Suprapubic skin (tissue), 4 donors: Measurements from ENCODE around the gene ARHGAP6. TPM values are rescaled to one million over a fixed set of nuclear protein-coding genes. Genes with fewer than 3 reads are reported as not detected.

Source experiments
- DNase-seq, 2 donors: peaks; one replicate each; pipeline ENCODE4 v3.0.0-alpha.2; 2019; ENCODE audit warnings: low spot score in 2 of 2
- H3K27ac ChIP-seq: fragments of 200-600 bp; sonication (generic); one replicate; pipeline ENCODE4 v1.5.1; 2019
- H3K27me3 ChIP-seq: fragments of 200-600 bp; sonication (generic); one replicate; pipeline ENCODE4 v1.5.1; 2019
- H3K36me3 ChIP-seq: fragments of 200-600 bp; sonication (generic); one replicate; pipeline ENCODE4 v1.5.1; 2019
- H3K4me1 ChIP-seq: fragments of 200-600 bp; sonication (generic); one replicate; pipeline ENCODE4 v1.5.1; 2019
- H3K4me3 ChIP-seq: fragments of 200-600 bp; sonication (generic); one replicate; pipeline ENCODE4 v1.5.1; 2019; ENCODE audit warnings: mild to moderate bottlenecking
- H3K9me3 ChIP-seq: fragments of 200-600 bp; sonication (generic); one replicate; pipeline ENCODE4 v1.5.1; 2019
- EP300 ChIP-seq: sonication (generic); formaldehyde crosslinking; IDR thresholded peaks from one replicate; pipeline ENCODE4 v1.6.1; 2017; ENCODE audit warnings: antibody characterized with exemption
- POLR2A ChIP-seq, 2 donors: fragments of 450-650 bp; IDR thresholded peaks; one replicate each; pipeline ENCODE4 v1.6.1; 2017; ENCODE audit warnings: antibody characterized with exemption in 2 of 2, mild to moderate bottlenecking in 2 of 2, moderate library complexity in 2 of 2
- POLR2AphosphoS5 ChIP-seq, 3 donors: sonication (generic); formaldehyde crosslinking; IDR thresholded peaks; one replicate each; pipeline ENCODE4 v1.6.1; 2017; ENCODE audit warnings: antibody characterized with exemption in 3 of 3
- WGBS: methylation state at CpG from one replicate; pipeline ENCODE4 v1.1.5; 2018; 5-methylcytosine and 5-hydroxymethylcytosine counted together
- total RNA-seq, 4 donors: library from RNA; depleted of rRNA; stranded (reverse); fragments of >200 nt; gene quantifications; one replicate each; pipeline ENCODE4 v1.1.0, GENCODE V29; 2016
- TF ChIP-seq, protein P1 (sequence below), 2 donors: fragments of 200-600 bp in 1 of 2; fragments of 450-650 bp in 1 of 2; sonication (generic) in 1 of 2; IDR thresholded peaks; one replicate each; pipeline ENCODE4 v1.5.1; 2016 to 2019; ENCODE audit warnings: antibody characterized with exemption in 2 of 2, mild to moderate bottlenecking in 1 of 2, moderate library complexity in 1 of 2

The ARHGAP6 gene
- total RNA-seq, 4 donors from 2014 or later, result 1.6 to 6.7 (median 3.1) TPM

DNA sequence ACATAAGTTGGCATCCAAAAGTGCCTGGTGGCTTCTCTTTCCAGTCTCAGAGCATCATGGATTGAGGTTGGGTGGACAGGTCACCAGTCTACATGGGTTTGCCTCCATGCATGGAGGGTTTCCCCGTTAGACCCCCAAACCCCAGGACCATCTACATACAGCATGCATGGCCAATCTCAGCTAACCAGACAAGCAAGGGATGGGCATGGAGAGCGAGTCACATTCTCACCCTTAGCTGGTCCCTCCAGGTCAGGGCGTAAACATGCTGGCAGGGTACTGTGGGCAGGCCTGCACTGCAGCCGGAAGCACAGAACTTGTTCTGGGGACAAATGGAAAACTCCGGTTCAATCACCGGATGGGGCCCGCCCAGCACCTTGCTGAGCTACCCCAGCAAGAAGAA lies 517.3 kb downstream of the ARHGAP6 start:
- no peak for TF ChIP-seq POLR2AphosphoS5 (IDR thresholded peaks at IDR 0.05)
- no peak for TF ChIP-seq EP300
- TF ChIP-seq POLR2A (IDR thresholded peaks at IDR 0.05), result no peak
- TF ChIP-seq, protein P1, sequence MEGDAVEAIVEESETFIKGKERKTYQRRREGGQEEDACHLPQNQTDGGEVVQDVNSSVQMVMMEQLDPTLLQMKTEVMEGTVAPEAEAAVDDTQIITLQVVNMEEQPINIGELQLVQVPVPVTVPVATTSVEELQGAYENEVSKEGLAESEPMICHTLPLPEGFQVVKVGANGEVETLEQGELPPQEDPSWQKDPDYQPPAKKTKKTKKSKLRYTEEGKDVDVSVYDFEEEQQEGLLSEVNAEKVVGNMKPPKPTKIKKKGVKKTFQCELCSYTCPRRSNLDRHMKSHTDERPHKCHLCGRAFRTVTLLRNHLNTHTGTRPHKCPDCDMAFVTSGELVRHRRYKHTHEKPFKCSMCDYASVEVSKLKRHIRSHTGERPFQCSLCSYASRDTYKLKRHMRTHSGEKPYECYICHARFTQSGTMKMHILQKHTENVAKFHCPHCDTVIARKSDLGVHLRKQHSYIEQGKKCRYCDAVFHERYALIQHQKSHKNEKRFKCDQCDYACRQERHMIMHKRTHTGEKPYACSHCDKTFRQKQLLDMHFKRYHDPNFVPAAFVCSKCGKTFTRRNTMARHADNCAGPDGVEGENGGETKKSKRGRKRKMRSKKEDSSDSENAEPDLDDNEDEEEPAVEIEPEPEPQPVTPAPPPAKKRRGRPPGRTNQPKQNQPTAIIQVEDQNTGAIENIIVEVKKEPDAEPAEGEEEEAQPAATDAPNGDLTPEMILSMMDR (IDR thresholded peaks at IDR 0.05), result no peak
- Histone ChIP-seq H3K9me3 (no peaks in the 10 kb centered on the region), H3K4me3 (no peak overlapping the region), H3K4me1 (peaks cover 3% of the 10 kb centered on the region), H3K27me3 (no peaks in the 10 kb centered on the region), H3K36me3 (no peaks in the 10 kb centered on the region), H3K27ac (no peak overlapping the region)
- no peak for DNase-seq
- WGBS, result 89% methylated on average over 1 of the region's 7 CpGs

DNA sequence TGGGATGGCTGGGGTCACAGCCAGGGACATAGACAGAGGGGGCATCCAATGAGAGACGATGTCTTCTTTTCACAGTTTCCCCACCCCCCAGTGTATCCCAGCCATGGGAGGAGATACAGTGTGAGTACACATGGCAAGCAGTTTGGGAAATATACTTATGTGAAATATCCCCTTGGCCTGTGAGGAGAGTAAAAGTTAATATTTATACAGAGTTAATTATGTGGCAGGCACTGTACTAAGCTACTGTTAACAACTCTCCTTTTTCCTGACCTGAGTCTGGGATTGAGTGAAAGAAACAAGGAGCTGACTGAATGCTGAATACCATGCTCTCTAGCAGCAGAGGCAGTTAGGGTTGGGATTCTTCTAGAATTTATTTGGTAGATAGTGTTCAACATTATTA lies 519.3 kb downstream of the ARHGAP6 start:
- no peak for DNase-seq
- Histone ChIP-seq H3K27me3 (no peaks in the 10 kb centered on the region), H3K9me3 (no peaks in the 10 kb centered on the region), H3K4me3 (no peak overlapping the region), H3K27ac (no peak overlapping the region), H3K4me1 (peaks cover 3% of the 10 kb centered on the region), H3K36me3 (no peaks in the 10 kb centered on the region)
- TF ChIP-seq, protein P1 (IDR thresholded peaks at IDR 0.05), result no peak
- WGBS, result 79% methylated on average over 1 of the region's 1 CpG

DNA sequence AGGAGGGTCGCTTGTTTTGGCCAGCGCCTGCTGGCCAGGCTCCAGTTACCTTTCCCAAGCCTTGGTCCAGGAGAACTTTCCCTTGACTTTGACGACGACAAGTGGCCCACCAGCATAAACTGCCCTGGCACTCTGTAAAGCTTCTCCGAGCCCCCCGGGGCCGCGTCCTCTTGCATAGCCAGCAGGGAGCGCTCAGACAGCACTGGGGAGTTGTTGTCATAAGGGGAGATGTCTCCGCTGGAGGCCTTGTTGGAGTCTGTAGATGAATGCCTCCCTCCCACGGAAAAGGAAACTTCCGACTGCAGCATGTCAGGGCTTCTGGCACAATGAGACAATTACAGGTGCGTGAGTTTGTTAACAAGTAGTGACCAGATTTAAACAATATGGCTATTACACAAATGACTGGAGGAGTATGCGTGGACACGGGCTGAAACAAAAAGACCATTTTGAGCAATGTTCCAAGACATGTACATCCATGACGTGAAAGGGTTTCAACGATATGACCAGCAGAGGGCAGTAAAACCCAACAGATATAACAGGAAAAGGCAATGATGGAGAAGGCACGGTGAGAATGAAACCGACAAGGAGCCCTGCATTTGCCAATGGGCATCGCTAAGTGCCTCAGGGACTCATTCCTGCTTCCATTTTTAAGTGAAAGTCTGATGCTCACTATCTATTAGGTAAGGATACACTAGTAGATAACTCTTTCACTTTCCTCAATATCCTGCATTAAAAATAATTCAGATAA lies 521.6 kb downstream of the ARHGAP6 start:
- H3K27ac ChIP-seq, result no peak overlapping the region
- no peak for TF ChIP-seq POLR2AphosphoS5 (IDR thresholded peaks at IDR 0.05)
- TF ChIP-seq POLR2A (IDR thresholded peaks at IDR 0.05), result no peak
- no peak for TF ChIP-seq EP300
- TF ChIP-seq, protein P1 (IDR thresholded peaks at IDR 0.05), result peak; percentile 29 to 55
- no peaks in the 10 kb centered on the region for H3K9me3 ChIP-seq
- 29% methylated on average over 19 of the region's 20 CpGs for WGBS
- H3K4me1 ChIP-seq, result peaks cover 3% of the 10 kb centered on the region
- no peak for DNase-seq
- no peak overlapping the region for H3K4me3 ChIP-seq
- no peaks in the 10 kb centered on the region for H3K36me3 ChIP-seq
- H3K27me3 ChIP-seq, result no peaks in the 10 kb centered on the region

DNA sequence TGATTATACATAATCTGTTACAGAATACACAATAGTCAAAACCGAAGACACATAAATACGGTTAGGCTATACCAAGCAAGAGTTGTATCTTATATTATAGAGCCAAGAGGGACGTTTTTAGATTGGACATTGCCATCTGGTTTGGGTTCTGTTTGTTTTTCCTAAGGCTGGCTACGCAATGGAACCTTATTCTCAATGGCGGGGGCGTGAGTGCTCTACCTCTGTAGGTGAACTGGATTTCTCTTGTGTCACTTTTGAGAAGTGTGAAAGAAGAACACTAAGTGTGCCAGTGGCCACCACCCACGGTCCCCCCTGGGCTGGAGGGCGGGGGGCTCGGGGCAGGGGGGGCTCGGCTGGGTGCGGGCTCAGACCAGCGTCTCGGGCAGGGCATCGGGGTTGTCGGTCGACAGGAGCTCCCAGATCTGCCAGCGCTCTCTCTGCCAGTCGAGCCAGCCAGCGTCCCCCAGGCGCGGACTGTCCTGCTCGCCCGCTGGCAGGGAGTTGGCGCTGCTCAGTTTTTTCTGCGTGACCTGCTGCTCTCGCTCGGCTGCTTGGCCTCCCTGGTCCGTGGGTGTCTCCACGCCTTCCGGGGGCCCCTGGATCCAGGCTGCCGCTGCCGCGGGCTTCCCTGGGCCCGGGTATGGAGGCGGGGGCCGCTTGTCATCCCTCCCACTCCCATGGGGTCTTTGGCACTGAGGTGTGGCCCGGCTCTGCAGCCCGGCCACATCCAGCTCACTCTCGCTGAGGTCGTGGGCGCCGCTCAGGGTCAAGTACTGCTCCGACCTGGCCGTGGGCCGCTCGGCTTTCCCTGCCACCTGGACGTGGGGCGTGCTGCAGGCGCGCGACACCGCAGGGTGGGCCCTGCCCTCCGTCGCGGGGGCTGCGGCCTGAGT lies 527.0 kb downstream of the ARHGAP6 start:
- H3K4me1 ChIP-seq, result no peaks in the 10 kb centered on the region
- DNase-seq, result no peak
- TF ChIP-seq EP300 (no peak), POLR2AphosphoS5 (IDR thresholded peaks at IDR 0.05) (no peak), POLR2A (IDR thresholded peaks at IDR 0.05) (no peak)
- TF ChIP-seq, protein P1 (IDR thresholded peaks at IDR 0.05), result no peak
- H3K27me3 ChIP-seq, result no peaks in the 10 kb centered on the region
- no peaks in the 10 kb centered on the region for H3K9me3 ChIP-seq
- H3K27ac ChIP-seq, result no peak overlapping the region
- H3K4me3 ChIP-seq, result no peak overlapping the region
- 80% methylated on average over 6 of the region's 56 CpGs for WGBS
- no peaks in the 10 kb centered on the region for H3K36me3 ChIP-seq

DNA sequence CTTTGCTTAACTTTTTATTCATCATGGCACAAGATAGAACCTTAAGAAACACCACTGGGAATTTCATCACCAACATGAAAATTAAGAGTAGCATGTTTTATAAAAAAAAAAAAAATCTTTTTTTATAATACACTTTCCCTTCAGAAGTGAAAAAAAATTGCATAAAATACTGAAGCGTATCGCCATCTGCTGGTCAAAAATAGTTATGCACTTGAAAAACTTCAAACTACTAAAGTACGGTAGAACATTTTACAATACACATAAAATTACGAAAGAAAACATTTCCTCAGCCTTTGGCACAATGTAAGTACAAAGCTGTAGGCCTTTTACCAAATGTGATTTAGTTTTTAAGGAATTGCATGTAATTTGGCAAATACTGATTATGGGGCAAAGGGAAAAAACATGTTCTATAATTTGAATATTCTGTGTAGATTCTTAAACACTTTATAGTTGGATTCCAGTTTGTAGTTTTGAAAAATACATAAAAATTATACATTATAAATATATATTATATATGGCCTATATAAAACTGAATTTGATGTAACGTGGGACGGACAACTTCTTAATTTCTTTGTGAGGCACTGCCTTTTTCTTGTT lies 528.1 kb downstream of the ARHGAP6 start:
- Histone ChIP-seq H3K4me3 (no peak overlapping the region), H3K36me3 (no peaks in the 10 kb centered on the region), H3K27ac (no peak overlapping the region), H3K4me1 (no peaks in the 10 kb centered on the region), H3K9me3 (no peaks in the 10 kb centered on the region), H3K27me3 (no peaks in the 10 kb centered on the region)
- TF ChIP-seq, protein P1 (IDR thresholded peaks at IDR 0.05), result peak; percentile 42 to 45
- TF ChIP-seq POLR2A (IDR thresholded peaks at IDR 0.05), result no peak
- no peak for DNase-seq
- WGBS, result 26% methylated on average over 6 of the region's 6 CpGs
